Heart left ventricle (tissue), 16 donors: ENCODE data around the gene ATP2B1. TPM values are rescaled to one million over a fixed set of nuclear protein-coding genes. Genes with fewer than 3 reads are reported as not detected.
"Not testable (repeated sequence)": the region's sequence is repeated elsewhere in the genome, so short reads cannot be mapped to it uniquely, and the experiment has no call there.

ENCODE experiments used
- ATAC-seq, 4 donors: fragments of 200-7000 bp; cut with Tn5 transposase; one replicate each; pipeline ENCODE4 v1.9.1; 2020 to 2022; ENCODE audit warnings: moderate library complexity in 4 of 4, mild to moderate bottlenecking in 3 of 4, moderate number of reproducible peaks in 1 of 4
- DNase-seq, 5 donors: peaks; one replicate each; pipeline ENCODE4 v3.0.0-alpha.2; 2020
- H3K27ac ChIP-seq, 12 donors: fragments of 200-600 bp; sonication (generic) in 4 of 12; one replicate each; pipeline versions ENCODE4 v1.5.0 to v1.8.0; 2016 to 2022; ENCODE audit warnings: mild to moderate bottlenecking in 2 of 12
- H3K27me3 ChIP-seq, 9 donors: fragments of 200-600 bp; sonication (generic) in 2 of 9; one replicate each; pipeline versions ENCODE4 v1.5.1 to v1.8.0; 2016 to 2022; ENCODE audit warnings: mild to moderate bottlenecking in 3 of 9
- H3K36me3 ChIP-seq, 9 donors: fragments of 200-600 bp; sonication (generic) in 2 of 9; one replicate each; pipeline versions ENCODE4 v1.5.0 to v1.8.0; 2018 to 2022; ENCODE audit warnings: mild to moderate bottlenecking in 2 of 9
- H3K4me1 ChIP-seq, 12 donors: fragments of 200-600 bp; sonication (generic) in 4 of 12; one replicate each; pipeline versions ENCODE4 v1.5.0 to v1.8.0; 2016 to 2022; ENCODE audit warnings: mild to moderate bottlenecking in 3 of 12
- H3K4me3 ChIP-seq, 12 donors: fragments of 200-600 bp; sonication (generic) in 4 of 12; one replicate each; pipeline versions ENCODE4 v1.5.0 to v1.8.0; 2017 to 2022; ENCODE audit warnings: mild to moderate bottlenecking in 9 of 12, moderate library complexity in 4 of 12
- H3K9me3 ChIP-seq, 12 donors: fragments of 200-600 bp; sonication (generic) in 4 of 12; one replicate each; pipeline versions ENCODE4 v1.5.0 to v1.8.0; 2016 to 2022; ENCODE audit warnings: mild to moderate bottlenecking in 1 of 12
- POLR2A ChIP-seq, 2 donors: fragments of 450-650 bp; IDR thresholded peaks; one replicate each; pipeline ENCODE4 v1.6.1; 2017; ENCODE audit warnings: antibody characterized with exemption in 2 of 2, mild to moderate bottlenecking in 2 of 2, moderate library complexity in 2 of 2
- WGBS, 4 donors: extraction: QIAGEN DNeasy Blood & Tissue Kit in 2 of 4; methylation state at CpG; one replicate each; pipeline versions ENCODE4 v1.1.5 to v1.1.7; 2013 to 2018; 5-methylcytosine and 5-hydroxymethylcytosine counted together
- intact Hi-C, 10 donors: fragments of 100-400 bp; cut with DNase I; formaldehyde crosslinking; loops; one replicate each; pipeline versions ENCODE4 v1.11.1 to v1.14.2; 2022
- long read RNA-seq, 3 donors: library from polyadenylated mRNA; unstranded; transcript quantifications; one replicate each; pipeline ENCODE4 v2.0.0, GENCODE V29; 2020 to 2021
- polyA plus RNA-seq, 2 donors: library from polyadenylated mRNA; stranded (reverse); fragments of 200-250 nt; gene quantifications; one replicate each; pipeline ENCODE4 v1.2.3, GENCODE V29; 2013
- total RNA-seq, 9 donors: library from RNA; depleted of rRNA in 2 of 9; stranded (reverse); fragments of >200 nt in 2 of 9; fragmentation: NEBNext Ultra II Directional in 3 of 9; extraction: Animal tissue kit (Norgen Biotek cat#: 25700) in 3 of 9; gene quantifications; one replicate each; pipeline versions ENCODE4 v1.1.0 to v1.2.4, GENCODE V29; 2016 to 2023
- TF ChIP-seq, protein P1 (sequence below), 12 donors: fragments of 200-600 bp; sonication (generic) in 4 of 12; IDR thresholded peaks; one replicate each; pipeline versions ENCODE4 v1.5.0 to v1.8.0; 2018 to 2022; ENCODE audit warnings: antibody characterized with exemption in 12 of 12, mild to moderate bottlenecking in 5 of 12
- donor health status: ischemic (EF 13 %, LVEDD 7.1; RV severe dilation, severe dysfunction).
- donor health status: healthy with polysubstance abuse.
- donor health status: DM: no; HTN: yes; CAD: no.
- donor health status: DM: no; HTN: no; CAD: no.
- donor health status: ischemic (EF 25% LVEDD 6.9; RV normal size, moderate dysfunction).
- donor health status: ischemic (EF 25% LVEDD 5.7; RV mildly dilated, moderate dysfunction).
- donor health status: healthy.
- donor health status: DM: yes; HTN: yes; CAD: no.
- donor health status: ischemic (EF 35%, LVEDD 5.7; RV mildly dilated, moderate dysfunction).
- donor health status: nonischemic (EF 11% LVEDD 7.7; RV severe dilation, severe dysfunction).
- donor health status: DM: yes; HTN: yes; CAD: no.
- donor health status: PGD.
- donor health status: ischemic (EF 29% LVEDD 5.4; RV normal size, mild dysfunction).
- donor health status: nonischemic (EF 23%, LVEDD 6.1; RV moderate dilation, normal function).

Gene ATP2B1
- total RNA-seq = 10 to 100 TPM; 11.0 to 34.9 (median 20.4) TPM
- polyA plus RNA-seq = 10 to 100 TPM in 1 of 2 donors, 1 to 10 TPM in 1; 3.3 to 15.5 TPM
- long read RNA-seq, donor 1, partial matches to known transcripts = 7 of 19 reads
- long read RNA-seq, donor 1, other reads (novel, unspliced or antisense) = 12 of 19 reads
- long read RNA-seq, donor 2, partial matches to known transcripts = 63 of 70 reads
- long read RNA-seq, donor 2, other reads (novel, unspliced or antisense) = 7 of 70 reads
- long read RNA-seq, donor 3, partial matches to known transcripts = 12 of 16 reads
- long read RNA-seq, donor 3, other reads (novel, unspliced or antisense) = 4 of 16 reads

- DNase-seq (peak; percentile 90 to 94 (median 92)), ATAC-seq (peak; percentile 58 to 84 (median 75))
- peaks cover 0 to 38% (median 11%) of the 10 kb centered on the region in 12 donors for H3K4me1 ChIP-seq
- intact Hi-C loops = loop anchor here in 6 of 10 donors (5.0 to 10.0 kb wide), 4 partner anchors 46 to 164 kb away; no protein-coding TSS in a partner anchor
- peak within 1 kb of the TSS; percentile 96 to 99 (median 98) for H3K27ac ChIP-seq
- H3K4me3 ChIP-seq = peak within 1 kb of the TSS; percentile 81 to 95 (median 92)
- peak; percentile 38 to 84 for TF ChIP-seq POLR2A (IDR thresholded peaks at IDR 0.05)
- TF ChIP-seq, protein P1, sequence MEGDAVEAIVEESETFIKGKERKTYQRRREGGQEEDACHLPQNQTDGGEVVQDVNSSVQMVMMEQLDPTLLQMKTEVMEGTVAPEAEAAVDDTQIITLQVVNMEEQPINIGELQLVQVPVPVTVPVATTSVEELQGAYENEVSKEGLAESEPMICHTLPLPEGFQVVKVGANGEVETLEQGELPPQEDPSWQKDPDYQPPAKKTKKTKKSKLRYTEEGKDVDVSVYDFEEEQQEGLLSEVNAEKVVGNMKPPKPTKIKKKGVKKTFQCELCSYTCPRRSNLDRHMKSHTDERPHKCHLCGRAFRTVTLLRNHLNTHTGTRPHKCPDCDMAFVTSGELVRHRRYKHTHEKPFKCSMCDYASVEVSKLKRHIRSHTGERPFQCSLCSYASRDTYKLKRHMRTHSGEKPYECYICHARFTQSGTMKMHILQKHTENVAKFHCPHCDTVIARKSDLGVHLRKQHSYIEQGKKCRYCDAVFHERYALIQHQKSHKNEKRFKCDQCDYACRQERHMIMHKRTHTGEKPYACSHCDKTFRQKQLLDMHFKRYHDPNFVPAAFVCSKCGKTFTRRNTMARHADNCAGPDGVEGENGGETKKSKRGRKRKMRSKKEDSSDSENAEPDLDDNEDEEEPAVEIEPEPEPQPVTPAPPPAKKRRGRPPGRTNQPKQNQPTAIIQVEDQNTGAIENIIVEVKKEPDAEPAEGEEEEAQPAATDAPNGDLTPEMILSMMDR (IDR thresholded peaks at IDR 0.05) = peak in 3 of 12 donors; percentile 12 to 45 (median 38)
- no peaks in the 10 kb centered on the region for H3K36me3 ChIP-seq
- no peaks in the 10 kb centered on the region for H3K27me3 ChIP-seq
- WGBS, 4 donors = 0 to 1% (median 1%) methylated on average over 20 to 84 of the region's 84 CpGs
- no peaks in the 10 kb centered on the region for H3K9me3 ChIP-seq
Observed at GRCh38 chr12:89708565-89709156, at the start of gene ATP2B1. Gene ATP2B1 (minus strand): TSS chr12:89708838. CDS start chr12:89655886, 52,952 bp downstream.

DNA sequence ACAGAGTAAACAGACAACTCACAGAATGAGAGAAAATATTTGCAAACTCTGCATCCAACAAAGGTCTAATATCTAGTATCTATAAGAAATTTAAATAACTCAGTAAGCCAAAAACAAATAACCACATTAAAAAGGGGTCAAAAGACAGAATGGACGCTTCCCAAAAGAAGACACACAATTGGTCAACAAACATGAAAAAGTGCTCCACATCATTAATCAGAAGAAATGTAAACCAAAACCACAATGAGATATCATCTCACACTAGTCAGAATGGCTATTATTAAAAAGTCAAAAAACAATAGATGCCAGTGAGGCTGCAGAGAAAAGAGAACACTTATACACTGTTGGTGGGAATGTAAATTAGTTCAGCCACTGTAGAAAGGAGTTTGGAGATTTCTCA is 49.3 kb upstream of the ATP2B1 start:
- Histone ChIP-seq H3K27ac (peak overlapping the region in 1 of 12 donors; percentile 89), H3K4me1 (peaks cover 0 to 32% (median 0%) of the 10 kb centered on the region in 12 donors)
- H3K27me3 ChIP-seq, H3K4me3 ChIP-seq, intact Hi-C loops, H3K9me3 ChIP-seq, H3K36me3 ChIP-seq, DNase-seq, ATAC-seq: not testable (repeated sequence)
- 90 to 96% (median 94%) methylated on average over 1 of the region's 1 CpG for WGBS, 4 donors

GRCh38 chr12:89756585-89757398 is 48.2 kb upstream of the ATP2B1 start:
- Histone ChIP-seq H3K4me1 (peaks cover 0 to 32% (median 0%) of the 10 kb centered on the region in 12 donors), H3K27me3 (no peaks in the 10 kb centered on the region), H3K4me3 (no peak overlapping the region), H3K36me3 (no peaks in the 10 kb centered on the region), H3K9me3 (no peaks in the 10 kb centered on the region), H3K27ac (peak overlapping the region in 4 of 12 donors; percentile 28 to 89 (median 54))
- TF ChIP-seq, protein P1 (IDR thresholded peaks at IDR 0.05) = no peak
- TF ChIP-seq POLR2A (IDR thresholded peaks at IDR 0.05) = no peak
- WGBS, 4 donors = 68 to 75% (median 73%) methylated on average over 5 of the region's 5 CpGs
- intact Hi-C loops = no loop called here
- ATAC-seq = peak; percentile 10 to 85 (median 76)
- DNase-seq = no peak

DNA sequence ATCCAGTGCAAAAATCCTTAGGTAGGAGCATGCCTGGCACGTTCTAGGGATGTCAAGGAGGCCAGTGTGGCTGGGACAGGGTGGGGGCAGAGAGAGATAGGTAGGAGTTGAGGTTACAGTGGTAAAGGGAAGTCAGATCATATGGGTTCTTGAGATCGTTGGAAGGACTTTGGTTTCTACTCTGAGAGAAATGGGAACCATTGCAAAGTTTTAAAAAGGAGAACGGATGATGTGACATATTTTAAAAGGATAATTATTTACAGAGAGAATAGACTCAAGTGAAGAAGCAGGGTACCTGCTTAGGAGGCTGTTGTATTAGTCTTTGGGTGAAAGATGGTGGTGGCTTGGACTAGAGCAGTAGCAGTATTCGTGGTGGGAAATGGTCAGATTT is 47.6 kb upstream of the ATP2B1 start:
- H3K36me3 ChIP-seq = no peaks in the 10 kb centered on the region
- ATAC-seq (peak in 1 of 4 donors; percentile 48), DNase-seq (no peak)
- H3K9me3 ChIP-seq = no peaks in the 10 kb centered on the region
- intact Hi-C loops = no loop called here
- no peaks in the 10 kb centered on the region for H3K27me3 ChIP-seq
- peak overlapping the region in 4 of 12 donors; percentile 28 to 89 (median 54) for H3K27ac ChIP-seq
- TF ChIP-seq POLR2A (IDR thresholded peaks at IDR 0.05) = no peak
- TF ChIP-seq, protein P1 (IDR thresholded peaks at IDR 0.05) = no peak
- WGBS, 4 donors = 82 to 89% (median 83%) methylated on average over 4 of the region's 4 CpGs
- no peak overlapping the region for H3K4me3 ChIP-seq
- H3K4me1 ChIP-seq = peaks cover 0 to 28% (median 0%) of the 10 kb centered on the region in 12 donors
